ENCODE data around the gene CLIC2.
A peak's percentile ranks its signal among the peaks of the same experiment; 100 is the strongest.

Gene CLIC2

DNA sequence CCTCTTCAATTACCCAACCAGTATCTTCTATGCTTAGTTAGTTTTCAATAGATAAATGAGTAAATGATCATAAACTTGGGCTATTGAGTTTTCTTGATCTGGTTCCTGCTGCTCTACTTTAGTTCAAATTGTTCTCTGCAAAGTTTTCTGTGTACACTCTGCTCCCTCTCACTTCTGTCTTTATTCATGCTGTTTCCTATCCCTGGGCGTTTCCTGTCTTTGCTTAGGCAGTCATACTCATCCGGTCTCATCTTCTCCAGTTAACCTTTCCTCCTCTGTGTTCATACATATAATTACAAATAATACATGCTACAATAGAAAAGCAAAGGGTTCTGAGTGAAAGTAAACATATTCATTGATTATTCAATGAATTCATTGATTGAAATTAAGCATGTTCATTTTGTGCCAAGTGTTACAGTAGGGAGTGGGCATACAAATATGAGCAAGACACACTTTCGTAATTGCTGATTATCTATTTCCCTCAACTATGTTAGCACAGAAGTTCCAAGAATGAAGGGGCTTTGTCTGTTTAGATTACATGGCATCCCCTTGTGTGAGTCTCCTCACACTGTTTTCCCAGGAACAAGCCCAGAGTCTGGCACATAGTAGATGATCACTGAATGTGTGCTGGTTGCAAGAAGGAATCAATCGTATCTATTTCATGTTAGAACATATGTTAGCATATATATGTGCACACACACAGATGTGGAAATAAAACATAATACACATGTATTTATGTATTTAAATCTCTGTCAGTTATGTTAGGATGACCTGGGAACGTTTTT lies 71.3 kb downstream of the CLIC2 start:
- no peak for DNase-seq (ENCODE audit: low spot score)

DNA sequence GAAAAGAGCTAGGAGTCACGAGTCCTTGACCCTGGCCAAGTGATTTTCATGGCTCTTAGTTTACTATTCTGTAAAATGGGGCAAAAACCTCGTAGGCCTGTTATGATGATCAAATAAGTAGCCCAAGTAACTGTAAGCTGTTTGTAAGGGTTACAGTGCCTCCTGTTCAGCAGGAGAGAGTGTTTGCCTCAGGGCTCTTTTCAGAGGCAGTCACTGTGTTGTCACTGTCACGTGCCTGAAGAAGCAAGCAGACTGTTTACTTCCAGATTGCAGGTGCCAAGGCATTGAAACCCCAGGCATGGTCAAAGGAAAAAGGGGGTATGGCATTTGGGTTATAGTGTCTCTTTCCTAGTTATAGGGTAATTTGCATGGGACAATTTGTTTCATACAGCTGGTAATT lies 74.7 kb downstream of the CLIC2 start:
- DNase-seq (ENCODE audit: low spot score): no peak

DNA sequence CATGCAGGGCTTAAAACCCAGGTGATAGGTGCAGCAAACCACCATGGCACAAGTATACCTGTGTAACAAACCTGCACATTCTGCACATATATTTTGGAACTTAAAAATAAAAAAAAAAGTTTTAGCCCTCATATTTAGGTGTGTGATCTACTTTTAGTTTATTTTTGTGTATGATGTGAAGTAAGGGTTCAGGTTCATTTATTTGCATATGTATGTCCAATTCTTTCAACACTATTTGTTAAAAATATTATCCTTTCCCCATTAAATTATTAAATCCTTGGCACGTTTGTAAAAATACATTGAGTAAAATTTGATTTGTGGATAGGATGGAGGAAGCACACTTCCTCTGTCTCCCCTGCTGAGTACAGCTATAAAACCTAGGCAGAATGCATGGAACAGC lies 83.0 kb downstream of the CLIC2 start:
- no peak for DNase-seq (ENCODE audit: low spot score)

DNA sequence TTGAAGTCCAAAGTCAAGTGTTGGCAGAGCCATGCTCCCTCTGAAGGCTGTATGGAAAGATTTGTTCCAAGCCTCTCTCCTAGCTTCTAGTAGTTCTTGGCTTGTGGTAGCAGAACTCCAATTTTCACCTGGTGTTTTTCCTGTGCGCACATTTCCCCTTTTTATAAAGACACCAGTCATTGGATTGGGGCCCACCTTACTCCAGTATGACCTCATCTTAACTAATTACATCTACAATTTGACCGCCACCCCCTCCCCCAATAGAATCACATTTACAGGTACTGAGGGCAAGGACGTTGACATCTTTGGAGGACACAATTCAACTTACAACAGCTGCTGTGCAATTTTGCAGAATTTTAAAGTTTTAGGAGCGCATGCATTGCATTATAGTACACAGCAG lies 86.9 kb downstream of the CLIC2 start:
- DNase-seq (ENCODE audit: low spot score): no peak

DNA sequence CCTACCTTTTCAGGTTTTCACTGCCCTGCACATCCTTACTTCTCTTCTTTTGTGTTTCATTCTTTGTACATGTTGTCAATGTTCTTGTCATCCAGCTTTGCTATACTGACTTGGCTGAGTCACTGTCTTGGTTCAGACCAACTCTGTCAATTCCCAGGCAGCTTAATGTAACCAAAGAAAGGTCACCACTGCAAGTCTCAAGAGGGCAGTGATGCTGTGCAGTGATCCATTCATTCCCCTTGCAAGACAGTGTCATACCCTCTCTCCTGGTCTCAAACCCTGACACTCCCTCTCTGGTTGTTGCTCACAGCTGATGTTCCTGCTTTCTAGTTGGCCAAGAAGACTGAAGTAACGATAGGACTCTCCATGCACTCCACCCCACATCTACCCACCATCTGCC lies 87.7 kb downstream of the CLIC2 start:
- DNase-seq (ENCODE audit: low spot score): peak; percentile 49

DNA sequence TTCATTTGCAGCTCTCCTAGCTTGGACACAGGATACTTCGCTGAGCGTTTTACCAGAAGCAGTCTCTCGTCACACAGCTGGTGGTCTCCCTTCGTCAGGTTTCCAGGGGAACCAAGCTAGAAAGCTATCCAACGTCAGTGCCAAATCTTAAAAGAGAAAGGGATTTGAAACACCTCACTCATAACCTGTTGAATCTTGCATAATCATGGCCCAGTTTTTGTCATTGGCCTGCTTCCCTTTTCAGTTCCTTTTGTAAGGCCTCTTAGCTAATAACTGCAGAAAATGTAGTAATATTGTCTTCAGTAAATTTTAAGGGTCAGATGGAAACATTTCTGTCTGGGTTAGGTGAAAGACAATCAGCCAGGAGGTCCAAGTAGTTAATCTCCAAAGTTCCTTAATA lies 92.1 kb downstream of the CLIC2 start:
- no peak for DNase-seq (ENCODE audit: low spot score)

DNA sequence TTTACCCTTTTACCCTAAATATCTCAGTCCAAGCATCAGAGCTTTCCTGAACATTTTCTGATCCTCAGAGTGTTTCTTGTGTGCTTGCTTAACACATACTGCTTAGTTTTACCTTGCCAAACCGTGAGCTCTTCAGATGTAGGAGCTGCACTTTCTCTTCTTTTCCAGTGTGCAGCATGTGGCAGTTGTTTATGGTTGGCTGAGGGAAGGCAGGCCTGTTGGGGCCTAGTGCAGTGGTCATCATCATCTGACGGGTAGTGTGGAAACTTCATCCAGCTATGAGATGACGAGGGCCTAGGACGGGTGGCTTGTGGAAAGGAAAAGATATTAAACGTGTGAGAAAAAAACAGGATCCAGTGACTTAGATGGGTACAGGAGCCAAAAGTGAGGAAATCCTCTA lies 96.7 kb downstream of the CLIC2 start:
- no peak for DNase-seq (ENCODE audit: low spot score)

DNA sequence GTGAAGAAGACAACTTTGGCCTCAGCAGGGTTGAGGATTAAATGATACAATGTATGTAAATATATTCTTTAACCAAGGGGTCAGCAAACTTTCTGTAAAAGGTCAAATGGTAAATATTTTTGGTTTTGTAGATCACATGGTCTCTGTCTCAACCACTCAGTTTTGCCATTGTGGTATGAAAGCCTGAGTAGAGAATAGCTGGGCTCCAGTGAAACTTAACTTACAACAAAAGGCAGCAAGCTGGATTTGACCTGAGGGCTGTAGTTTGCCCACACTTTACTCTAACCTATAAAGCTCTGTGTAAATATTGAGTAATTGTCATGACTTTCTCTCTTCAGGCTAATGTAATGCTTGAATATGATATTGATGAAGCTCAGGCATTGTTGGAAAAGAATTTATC lies 98.5 kb downstream of the CLIC2 start:
- DNase-seq (ENCODE audit: low spot score): no peak

DNA sequence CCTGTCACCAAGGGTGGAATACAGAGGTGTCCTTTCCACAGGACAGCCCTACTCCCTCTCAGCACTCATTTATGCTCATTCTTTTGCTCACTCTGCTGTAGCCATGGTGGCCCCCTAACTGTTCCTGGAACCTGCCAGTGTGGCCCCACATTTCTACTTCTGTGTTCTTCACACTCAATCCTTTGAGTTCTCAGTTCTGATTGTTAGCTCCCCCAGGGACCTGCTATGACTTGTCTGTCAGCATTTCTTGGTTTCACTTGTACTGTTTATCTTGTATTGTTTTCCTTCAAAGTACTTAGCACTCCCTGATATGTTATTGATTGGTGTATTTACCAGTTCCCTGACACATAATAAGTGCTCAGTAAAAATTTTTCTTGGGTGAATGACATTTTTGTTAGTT lies 103.3 kb downstream of the CLIC2 start:
- no peak for DNase-seq (ENCODE audit: low spot score)
